Effector CD8-positive, alpha-beta T cell (primary cell): ENCODE data around the gene RNU4-1.
"Not testable (repeated sequence)": the region's sequence is repeated elsewhere in the genome, so short reads cannot be mapped to it uniquely, and the experiment has no call there.

Experiments
- DNase-seq: peaks from one replicate; lab custom pipeline; 2025; lab: John Stamatoyannopoulos, UW

Gene RNU4-1

DNA sequence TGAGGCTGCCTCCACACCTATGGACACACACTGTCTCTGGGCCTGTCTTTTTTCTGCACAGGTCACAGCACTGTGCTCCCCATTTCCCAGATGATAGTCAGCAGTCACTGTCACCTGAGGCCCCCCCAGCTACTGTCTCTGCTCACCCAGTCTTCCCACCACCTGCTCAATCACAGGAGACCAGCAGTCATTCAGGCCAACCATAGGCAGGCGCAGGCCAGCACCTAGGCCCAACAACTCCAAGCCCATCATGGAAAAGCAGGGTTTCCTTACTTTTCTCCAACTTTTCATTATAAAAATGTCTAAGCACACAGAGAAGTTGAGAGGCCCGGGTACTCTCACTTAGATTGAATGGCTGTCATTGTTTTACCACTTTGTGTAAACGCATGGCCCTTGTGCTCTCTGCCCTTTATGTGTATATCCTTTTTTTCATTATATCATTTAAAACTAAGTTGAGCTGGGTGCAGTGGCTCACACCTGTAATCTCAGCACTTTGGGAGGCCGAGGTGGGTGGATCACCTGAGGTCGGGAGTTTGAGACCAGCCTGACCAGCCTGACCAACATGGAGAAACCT lies 34.6 kb downstream of the RNU4-1 start:
- no peak for DNase-seq

DNA sequence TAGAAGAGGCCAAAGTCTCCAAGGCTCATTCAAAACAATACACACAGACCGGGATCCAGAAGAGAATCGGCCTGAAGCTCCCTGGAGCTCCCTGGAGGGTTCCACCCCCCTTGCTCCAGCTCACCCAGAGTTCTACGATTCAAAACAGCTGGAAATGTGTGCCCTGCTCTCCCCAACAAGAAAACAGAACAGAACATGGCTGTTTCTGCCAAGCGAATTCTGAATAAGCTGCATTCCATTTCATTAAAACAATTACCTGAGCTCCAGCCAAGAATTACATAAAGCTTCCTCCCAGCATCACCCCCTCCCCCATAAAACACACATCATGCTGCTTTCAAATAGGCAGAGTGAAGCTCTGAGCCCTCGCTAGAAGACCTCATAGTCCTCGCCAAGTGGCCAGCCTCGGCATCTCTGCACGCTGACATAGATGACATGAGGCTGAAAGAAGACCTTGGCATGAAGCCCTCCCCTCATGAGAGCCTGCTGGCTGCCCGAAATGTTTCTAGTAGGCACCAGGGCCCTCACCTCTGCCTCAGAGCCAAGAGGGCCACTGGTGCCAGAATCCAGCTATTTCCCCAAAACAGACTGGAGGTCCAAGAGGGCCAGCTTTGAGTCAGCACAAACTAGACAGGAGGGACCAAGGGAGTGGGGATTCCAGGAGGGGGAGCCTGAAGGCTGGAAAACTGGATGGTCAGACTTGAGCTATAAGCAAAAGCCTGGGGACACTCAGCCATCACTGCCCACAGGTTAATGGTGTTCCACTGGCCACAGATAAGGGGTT lies 35.8 kb downstream of the RNU4-1 start:
- DNase-seq: no peak

DNA sequence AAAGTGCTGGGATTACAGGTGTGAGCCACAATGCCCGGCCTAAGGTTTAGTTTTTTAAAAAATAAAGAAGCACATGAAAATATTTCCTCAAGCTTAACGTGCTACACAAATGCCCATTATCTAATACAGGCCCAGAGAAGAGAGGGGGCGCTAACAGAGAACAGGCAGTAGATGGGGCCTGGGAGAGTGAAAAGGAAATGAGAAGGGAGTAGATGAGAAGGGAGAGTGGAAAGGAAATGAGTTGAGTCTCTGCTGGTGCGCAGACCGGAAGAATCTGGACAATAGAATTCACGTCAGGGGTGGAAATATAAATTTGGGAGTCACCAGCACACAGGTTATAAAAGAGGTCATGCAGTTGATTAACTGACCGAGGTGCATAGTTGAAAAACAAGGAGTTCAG lies 38.2 kb downstream of the RNU4-1 start:
- DNase-seq: no peak

DNA sequence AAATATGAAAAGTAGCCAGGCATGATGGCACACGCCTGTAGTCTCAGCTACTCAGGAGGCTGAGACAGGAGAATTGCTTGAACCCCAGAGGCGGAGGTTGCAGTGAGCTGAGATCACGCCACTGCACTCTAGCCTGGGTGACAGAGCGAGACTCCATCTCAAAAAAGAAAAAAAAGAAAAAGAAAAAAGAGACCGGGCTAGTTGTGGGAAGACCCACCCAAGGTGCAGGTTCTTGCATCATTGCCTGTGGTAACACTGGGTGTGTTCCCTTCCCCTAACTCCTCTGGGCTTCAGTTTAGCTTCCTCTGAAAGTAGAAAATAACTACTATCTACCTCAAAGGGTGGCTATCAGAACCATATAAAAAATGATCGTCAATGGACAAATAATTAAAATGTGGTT lies 39.7 kb downstream of the RNU4-1 start:
- DNase-seq: not testable (repeated sequence)

DNA sequence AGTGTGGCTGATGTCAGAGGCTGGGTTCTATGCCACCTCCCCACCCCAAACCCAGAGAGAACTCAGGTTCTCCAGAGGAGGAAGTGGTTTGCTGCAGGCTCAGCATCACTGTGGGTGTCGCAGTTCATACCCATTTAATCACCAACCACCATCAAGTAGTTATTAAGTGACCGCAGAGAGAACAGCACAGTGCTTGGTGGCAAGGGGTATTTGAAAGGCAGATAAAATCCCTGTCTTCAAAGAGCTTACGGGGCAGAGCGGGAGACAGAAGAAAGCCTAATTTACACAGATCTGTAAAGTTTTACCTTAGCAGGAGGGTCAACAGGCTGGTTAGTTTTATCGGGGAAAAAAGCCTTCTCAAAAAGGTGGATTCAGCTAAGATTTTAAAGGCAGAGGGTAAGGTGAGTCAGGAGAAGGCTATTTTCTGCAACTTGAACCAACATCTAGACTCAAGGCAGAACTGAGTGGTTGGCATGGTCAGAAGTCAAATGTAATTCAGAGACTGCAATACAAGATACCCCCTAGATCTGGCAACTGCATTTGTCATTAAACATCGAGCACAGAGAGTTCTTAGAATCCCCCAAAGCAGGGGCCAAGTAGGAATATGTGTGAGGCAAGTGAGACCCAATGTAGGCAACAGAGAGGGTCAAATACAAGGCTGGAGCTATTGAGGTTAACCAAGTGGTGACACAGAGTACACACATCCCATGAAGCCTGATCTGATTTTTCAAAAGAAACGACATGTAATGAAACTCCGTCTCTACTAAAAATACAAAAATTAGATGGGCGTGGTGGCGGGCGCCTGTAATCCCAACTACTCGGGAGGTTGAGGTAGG lies 40.7 kb downstream of the RNU4-1 start:
- peak; percentile 41 for DNase-seq

DNA sequence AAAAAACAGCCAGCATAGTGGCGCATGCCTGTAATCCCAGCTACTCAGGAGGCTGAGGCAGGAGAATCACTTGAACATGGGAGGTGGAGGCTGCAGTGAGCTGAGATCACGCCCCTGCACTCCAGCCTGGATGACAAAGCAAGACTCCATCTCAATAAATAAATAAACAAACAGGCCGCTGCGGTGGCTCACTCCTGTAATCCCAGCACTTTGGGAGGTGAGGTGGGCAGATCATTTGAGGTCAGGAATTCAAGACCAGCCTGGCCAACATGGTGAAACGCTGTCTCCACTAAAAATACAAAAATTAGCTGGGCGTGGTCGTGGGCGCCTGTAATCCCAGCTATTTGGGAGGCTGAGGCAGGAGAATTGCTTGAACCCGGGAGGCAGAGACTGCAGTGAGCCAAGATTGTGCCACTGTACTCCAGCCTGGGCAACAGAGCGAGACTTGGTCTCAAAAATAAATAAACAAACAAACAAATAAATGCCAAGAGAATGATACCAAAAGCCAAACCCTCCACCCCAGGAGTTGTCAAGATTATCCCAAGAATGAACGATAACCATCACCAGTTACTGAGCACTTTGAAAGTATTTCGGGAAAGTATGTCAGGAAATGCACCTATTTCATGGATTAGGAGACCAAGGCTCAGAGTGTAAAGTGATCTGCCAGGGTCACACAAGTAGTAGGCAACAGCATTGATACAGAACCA lies 41.5 kb downstream of the RNU4-1 start:
- DNase-seq: not testable (repeated sequence)

DNA sequence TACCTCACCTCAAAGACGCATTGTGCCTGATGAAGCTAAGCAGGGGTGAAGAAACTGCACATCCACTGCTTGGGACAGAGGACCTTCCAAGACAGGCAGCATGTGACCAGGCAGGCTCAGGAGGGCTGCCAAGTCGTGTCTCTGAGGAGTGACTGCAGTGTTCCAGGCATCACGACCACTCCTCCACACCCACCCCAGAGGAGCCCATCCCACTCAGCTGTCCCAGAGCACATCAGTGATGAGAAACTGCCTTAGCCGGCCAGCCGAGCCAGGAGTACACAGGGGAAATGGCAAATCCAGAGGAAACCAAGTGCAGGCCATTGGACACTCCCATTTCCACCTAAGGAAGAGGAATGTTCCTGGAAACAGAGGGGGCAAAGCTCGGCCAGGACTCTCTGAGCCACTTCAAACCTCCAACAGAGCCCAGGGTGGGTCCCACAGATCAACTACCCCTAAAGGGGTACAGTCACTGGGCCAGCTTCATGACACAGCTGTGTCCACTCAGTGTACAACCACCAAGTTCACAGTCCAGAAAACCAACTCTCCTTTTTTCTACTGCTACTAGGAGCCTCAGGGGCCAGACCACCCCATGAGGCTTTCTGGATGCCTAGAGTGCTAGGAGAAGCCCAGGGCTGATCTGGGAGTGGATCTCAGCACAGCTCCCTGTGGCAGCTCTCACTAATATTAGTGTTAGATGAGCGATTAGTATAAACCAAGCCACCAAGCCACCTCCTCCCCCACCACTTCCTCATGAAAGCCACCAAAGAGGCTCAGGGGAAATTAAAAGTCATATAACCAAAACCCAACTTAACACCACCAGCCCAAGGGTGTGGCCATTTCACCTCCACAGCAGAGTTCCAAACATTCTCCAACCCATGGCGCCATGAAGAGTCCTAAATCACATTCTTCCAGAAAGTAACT lies 42.9 kb downstream of the RNU4-1 start:
- DNase-seq: no peak

DNA sequence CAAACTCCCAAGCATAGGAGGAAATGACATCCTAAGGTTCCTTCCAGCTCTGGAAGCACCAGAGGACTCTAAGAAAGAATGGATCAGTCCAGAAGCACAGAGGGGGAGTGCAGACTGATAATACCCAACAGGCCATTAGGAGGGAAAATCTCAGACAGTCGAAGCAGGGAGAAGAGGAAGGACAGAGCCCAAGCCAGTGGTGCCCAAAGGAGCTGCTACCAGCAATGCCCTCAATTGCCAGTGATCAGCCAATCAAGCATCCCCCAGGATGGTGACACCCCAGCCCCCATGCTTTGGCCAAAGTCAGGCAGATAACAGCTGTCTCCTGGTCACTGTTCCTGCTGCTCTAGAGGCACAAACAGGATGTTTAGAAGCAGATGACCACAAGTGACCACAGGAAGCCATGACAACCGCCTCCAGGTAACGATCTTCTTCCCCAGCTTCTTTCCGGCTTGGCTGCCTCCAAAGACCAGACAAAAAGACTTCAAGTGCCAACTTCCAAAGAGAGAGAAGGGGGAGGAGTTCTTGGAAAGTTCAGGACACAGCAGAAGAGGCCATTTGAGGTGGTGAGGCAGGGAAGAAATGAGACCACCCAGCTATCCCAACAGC lies 43.7 kb downstream of the RNU4-1 start:
- no peak for DNase-seq

DNA sequence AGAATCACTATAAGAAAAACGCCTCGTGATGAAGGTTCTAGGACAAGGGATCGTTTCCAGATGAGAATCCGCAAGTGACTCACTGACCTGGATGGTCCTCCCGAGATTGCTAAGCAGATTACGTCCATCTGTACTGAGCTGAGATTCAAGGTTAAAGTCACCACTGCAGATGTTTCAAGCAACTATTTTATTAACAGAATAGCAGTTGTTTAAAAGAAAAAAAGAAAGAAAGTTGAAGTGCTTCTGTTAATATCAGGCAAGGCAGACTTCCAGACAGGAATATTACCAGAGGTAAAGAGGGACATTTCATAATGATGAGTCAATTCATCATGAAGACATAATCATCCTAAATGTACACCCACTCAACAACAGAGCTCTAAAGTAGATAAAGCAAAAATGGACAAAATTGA lies 45.4 kb downstream of the RNU4-1 start:
- no peak for DNase-seq

DNA sequence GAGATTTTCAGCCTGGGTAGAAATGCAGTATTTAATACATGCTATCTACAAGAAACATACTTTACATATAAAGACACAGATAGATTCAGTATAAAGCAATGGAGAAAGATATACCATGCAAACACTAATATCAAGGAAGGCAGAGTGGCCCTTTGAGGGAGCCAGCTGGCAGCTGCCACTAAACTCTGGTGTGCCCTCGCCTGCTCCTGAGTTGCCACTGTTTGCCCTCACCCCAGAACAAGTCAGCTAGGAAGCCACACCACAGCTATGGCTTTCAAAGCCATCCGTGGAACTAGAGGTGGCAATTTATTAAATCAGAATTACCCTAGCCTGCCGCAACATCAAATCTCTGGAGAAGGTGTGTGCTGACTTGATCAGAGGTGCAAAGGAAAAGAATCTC lies 45.9 kb downstream of the RNU4-1 start:
- DNase-seq: no peak

DNA sequence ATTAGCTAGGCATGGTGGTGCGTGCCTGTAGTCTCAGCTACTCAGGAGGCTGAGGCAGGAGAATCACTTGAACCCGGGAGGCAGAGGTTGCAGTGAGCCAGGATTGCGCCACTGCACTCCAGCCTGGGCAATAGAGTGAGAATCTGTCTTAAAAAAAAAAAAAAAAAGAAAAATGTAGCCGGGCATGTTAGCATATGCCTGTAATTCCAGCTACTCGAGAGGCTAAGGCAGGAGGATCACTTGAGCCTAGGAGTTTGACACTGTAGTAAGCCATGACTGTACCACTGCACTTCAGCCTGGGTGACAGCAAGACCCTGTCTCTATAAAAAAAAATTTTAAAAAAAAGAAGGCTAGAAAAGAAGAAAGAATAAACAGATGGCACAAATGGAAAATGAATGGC lies 46.3 kb downstream of the RNU4-1 start:
- DNase-seq: not testable (repeated sequence)
